ENCODE measurements around the gene RPL31.
A peak's percentile ranks its signal among the peaks of the same experiment; 100 is the strongest.

Gene RPL31

DNA sequence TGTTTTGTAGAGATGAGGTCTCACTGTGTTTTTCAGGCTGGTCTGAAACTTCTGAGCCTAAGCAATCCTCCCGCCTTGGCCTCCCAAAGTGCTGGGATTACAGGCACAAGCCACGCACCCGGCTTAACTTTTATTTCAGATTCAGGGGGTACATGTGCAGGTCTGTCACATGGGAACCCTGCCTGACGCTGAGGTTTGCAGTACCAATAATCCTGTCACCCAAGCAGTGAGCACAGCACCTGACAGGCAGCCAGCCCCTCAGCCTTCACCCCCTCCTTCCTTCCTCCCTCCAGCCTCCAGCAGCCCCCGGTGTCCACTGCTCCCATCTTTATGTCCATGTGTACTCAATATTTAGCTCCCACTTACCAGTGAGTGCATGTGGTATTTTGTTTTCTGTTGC is 46.0 kb upstream of the RPL31 start:
- TF ChIP-seq, protein P1, sequence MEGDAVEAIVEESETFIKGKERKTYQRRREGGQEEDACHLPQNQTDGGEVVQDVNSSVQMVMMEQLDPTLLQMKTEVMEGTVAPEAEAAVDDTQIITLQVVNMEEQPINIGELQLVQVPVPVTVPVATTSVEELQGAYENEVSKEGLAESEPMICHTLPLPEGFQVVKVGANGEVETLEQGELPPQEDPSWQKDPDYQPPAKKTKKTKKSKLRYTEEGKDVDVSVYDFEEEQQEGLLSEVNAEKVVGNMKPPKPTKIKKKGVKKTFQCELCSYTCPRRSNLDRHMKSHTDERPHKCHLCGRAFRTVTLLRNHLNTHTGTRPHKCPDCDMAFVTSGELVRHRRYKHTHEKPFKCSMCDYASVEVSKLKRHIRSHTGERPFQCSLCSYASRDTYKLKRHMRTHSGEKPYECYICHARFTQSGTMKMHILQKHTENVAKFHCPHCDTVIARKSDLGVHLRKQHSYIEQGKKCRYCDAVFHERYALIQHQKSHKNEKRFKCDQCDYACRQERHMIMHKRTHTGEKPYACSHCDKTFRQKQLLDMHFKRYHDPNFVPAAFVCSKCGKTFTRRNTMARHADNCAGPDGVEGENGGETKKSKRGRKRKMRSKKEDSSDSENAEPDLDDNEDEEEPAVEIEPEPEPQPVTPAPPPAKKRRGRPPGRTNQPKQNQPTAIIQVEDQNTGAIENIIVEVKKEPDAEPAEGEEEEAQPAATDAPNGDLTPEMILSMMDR (IDR thresholded peaks at IDR 0.05) = no peak
- Mint-ChIP-seq H3K36me3 (ENCODE audit: low read depth) (no peaks in the 10 kb centered on the region), H3K9me3 (no peaks in the 10 kb centered on the region), H3K27me3 (ENCODE audit: low read depth, poor library complexity) (peaks cover 4% of the 10 kb centered on the region), H3K27ac (no peak overlapping the region), H3K4me3 (no peak overlapping the region), H3K4me1 (peaks cover 6% of the 10 kb centered on the region)
- no peak for DNase-seq

GRCh38 chr2:100957996-100958653 is 44.0 kb upstream of the RPL31 start:
- Mint-ChIP-seq H3K4me3 (no peak overlapping the region), H3K27me3 (ENCODE audit: low read depth, poor library complexity) (peaks cover 4% of the 10 kb centered on the region), H3K4me1 (peaks cover 6% of the 10 kb centered on the region), H3K27ac (peak overlapping the region; percentile 42), H3K9me3 (no peaks in the 10 kb centered on the region), H3K36me3 (ENCODE audit: low read depth) (no peaks in the 10 kb centered on the region)
- DNase-seq = no peak
- TF ChIP-seq, protein P1 (IDR thresholded peaks at IDR 0.05) = no peak

DNA sequence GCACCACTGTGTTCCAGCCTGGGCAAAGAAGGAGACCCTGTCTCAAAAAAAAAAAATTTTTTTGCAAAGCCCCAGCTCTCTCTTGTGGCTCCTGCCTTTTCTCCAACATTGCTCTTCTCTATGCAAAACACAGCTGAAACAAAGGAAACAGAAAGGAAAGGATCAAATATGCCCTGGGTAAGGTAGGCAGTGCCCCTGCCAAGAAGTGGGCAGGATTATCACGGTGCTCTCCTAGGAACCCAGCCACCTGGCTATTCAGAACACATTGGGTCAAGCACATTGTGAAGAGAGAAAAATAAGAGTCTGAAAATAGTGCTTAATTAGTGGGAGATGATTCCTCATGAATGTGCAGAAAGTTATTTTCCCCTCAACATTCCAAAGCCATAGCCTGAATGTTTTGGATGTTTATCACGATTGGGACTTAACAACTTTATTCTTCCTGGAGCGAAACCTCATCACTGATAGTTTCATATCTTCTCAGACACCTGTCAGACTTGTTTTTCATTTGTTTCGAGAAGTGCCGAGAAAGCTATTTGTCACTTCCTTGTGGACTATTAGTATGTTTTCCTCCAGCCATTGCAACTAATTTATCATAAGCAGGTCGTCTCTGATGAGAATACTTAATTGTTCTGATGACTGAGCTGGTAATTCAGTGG is 42.7 kb upstream of the RPL31 start:
- no peak overlapping the region for H3K4me3 Mint-ChIP-seq
- H3K27ac Mint-ChIP-seq = no peak overlapping the region
- no peaks in the 10 kb centered on the region for H3K9me3 Mint-ChIP-seq
- no peaks in the 10 kb centered on the region for H3K36me3 Mint-ChIP-seq (ENCODE audit: low read depth)
- peaks cover 12% of the 10 kb centered on the region for H3K4me1 Mint-ChIP-seq
- no peak for DNase-seq
- TF ChIP-seq, protein P1 (IDR thresholded peaks at IDR 0.05) = no peak
- H3K27me3 Mint-ChIP-seq (ENCODE audit: low read depth, poor library complexity) = peaks cover 4% of the 10 kb centered on the region

- no peak overlapping the region for H3K27ac Mint-ChIP-seq
- no peak for DNase-seq
- H3K27me3 Mint-ChIP-seq (ENCODE audit: low read depth, poor library complexity) = peaks cover 4% of the 10 kb centered on the region
- no peaks in the 10 kb centered on the region for H3K36me3 Mint-ChIP-seq (ENCODE audit: low read depth)
- no peak overlapping the region for H3K4me3 Mint-ChIP-seq
- peaks cover 14% of the 10 kb centered on the region for H3K4me1 Mint-ChIP-seq
- TF ChIP-seq, protein P1 (IDR thresholded peaks at IDR 0.05) = no peak
- no peaks in the 10 kb centered on the region for H3K9me3 Mint-ChIP-seq
These were observed 41.4 kb upstream of the RPL31 start for GRCh38 chr2:100960688-100961087.

GRCh38 chr2:100962366-100963025 is 39.6 kb upstream of the RPL31 start:
- TF ChIP-seq, protein P1 (IDR thresholded peaks at IDR 0.05) = no peak
- H3K36me3 Mint-ChIP-seq (ENCODE audit: low read depth) = no peaks in the 10 kb centered on the region
- peaks cover 14% of the 10 kb centered on the region for H3K4me1 Mint-ChIP-seq
- DNase-seq = no peak
- H3K27me3 Mint-ChIP-seq (ENCODE audit: low read depth, poor library complexity) = peaks cover 8% of the 10 kb centered on the region
- no peak overlapping the region for H3K4me3 Mint-ChIP-seq
- H3K9me3 Mint-ChIP-seq = no peaks in the 10 kb centered on the region
- no peak overlapping the region for H3K27ac Mint-ChIP-seq
